Calu3 (cell line): Measurements from ENCODE around the gene SORBS2. TPM values are rescaled to one million over a fixed set of nuclear protein-coding genes. Genes with fewer than 3 reads are reported as not detected.
A peak's percentile ranks its signal among the peaks of the same experiment; 100 is the strongest.

Experiments
- BruUV-seq: library from RNA; stranded (reverse); fragments of 400-500 nt; replicated peaks from 2 replicates; lab custom pipeline; 2021; lab: Mats Ljungman, UMichigan
- CTCF ChIA-PET: fragments of 300-600 bp; sonication (Branson Sonifier 250); formaldehyde crosslinking; loops from one replicate; lab custom pipeline; 2022; ENCODE audit warnings: antibody characterized with exemption; lab: Charles Lee
- DNase-seq: peaks from one replicate; pipeline ENCODE4 v3.0.0; 2022
- H3K27ac Mint-ChIP-seq: one replicate; pipeline ENCODE4 v1.8.0; 2022; ENCODE audit warnings: mixed read lengths; ENCODE audit not compliant: unreplicated experiment
- H3K27me3 Mint-ChIP-seq: one replicate; pipeline ENCODE4 v1.8.0; 2022; ENCODE audit warnings: mixed read lengths; ENCODE audit not compliant: unreplicated experiment
- H3K36me3 Mint-ChIP-seq: one replicate; pipeline ENCODE4 v1.8.0; 2022; ENCODE audit warnings: mild to moderate bottlenecking, moderate library complexity, mixed read lengths; ENCODE audit not compliant: insufficient read depth, unreplicated experiment
- H3K4me1 Mint-ChIP-seq: one replicate; pipeline ENCODE4 v1.8.0; 2022; ENCODE audit warnings: mild to moderate bottlenecking, low read depth, mixed read lengths; ENCODE audit not compliant: unreplicated experiment
- H3K4me3 Mint-ChIP-seq: one replicate; pipeline ENCODE4 v1.8.0; 2022; ENCODE audit warnings: mild to moderate bottlenecking, low read depth, moderate library complexity, mixed read lengths; ENCODE audit not compliant: unreplicated experiment
- H3K9me3 Mint-ChIP-seq: one replicate; pipeline ENCODE4 v1.8.0; 2022; ENCODE audit warnings: low read depth, mixed read lengths; ENCODE audit not compliant: unreplicated experiment
- CTCF ChIP-seq: fragments of 200-600 bp; IDR thresholded peaks from one replicate; pipeline ENCODE4 v1.8.0; 2022; ENCODE audit warnings: antibody characterized with exemption; ENCODE audit not compliant: unreplicated experiment
- intact Hi-C: fragments of 100-400 bp; cut with micrococcal nuclease; formaldehyde crosslinking; loops from one replicate; pipeline ENCODE4 v1.10.0; 2022; ENCODE audit not compliant: unreplicated experiment
- total RNA-seq: library from RNA; stranded (reverse); gene quantifications from 2 replicates; pipeline ENCODE4 v1.2.3, GENCODE V29; 2022

Gene SORBS2
- total RNA-seq, 1 experiment from 2014 or later, result 52.8 TPM

GRCh38 chr4:185778307-185778706 lies 33.7 kb downstream of the SORBS2 start:
- no peak for DNase-seq
- Mint-ChIP-seq H3K36me3 (peaks cover 4% of the 10 kb centered on the region), H3K4me1 (peaks cover 37% of the 10 kb centered on the region), H3K27ac (no peak overlapping the region), H3K4me3 (no peak overlapping the region), H3K27me3 (no peaks in the 10 kb centered on the region), H3K9me3 (no peaks in the 10 kb centered on the region)
- BruUV-seq, result no TSS peak
- CTCF ChIA-PET, result no interaction called here
- intact Hi-C loops, result no loop called here
- TF ChIP-seq CTCF, result no peak

GRCh38 chr4:185775792-185776555 lies 36.0 kb downstream of the SORBS2 start:
- Mint-ChIP-seq H3K4me3 (peak overlapping the region; percentile 8), H3K27me3 (no peaks in the 10 kb centered on the region), H3K4me1 (peaks cover 28% of the 10 kb centered on the region), H3K9me3 (no peaks in the 10 kb centered on the region), H3K27ac (peak overlapping the region; percentile 51), H3K36me3 (peaks cover 4% of the 10 kb centered on the region)
- no peak for TF ChIP-seq CTCF
- intact Hi-C loops, result no loop called here
- no peak for DNase-seq
- no TSS peak for BruUV-seq
- CTCF ChIA-PET, result no interaction called here

- Mint-ChIP-seq H3K36me3 (peaks cover 4% of the 10 kb centered on the region), H3K9me3 (no peaks in the 10 kb centered on the region), H3K27ac (peak overlapping the region; percentile 51), H3K27me3 (no peaks in the 10 kb centered on the region), H3K4me1 (peaks cover 28% of the 10 kb centered on the region), H3K4me3 (peak overlapping the region; percentile 8)
- intact Hi-C loops, result no loop called here
- TF ChIP-seq CTCF, result no peak
- CTCF ChIA-PET, result interaction anchor here (0.5 to 0.7 kb wide), 2 partner anchors 16 to 347 kb away, joined by 3 read pairs; no protein-coding TSS in a partner anchor
- peak; percentile 49 for DNase-seq
- BruUV-seq, result TSS peak; percentile 29
Measured at GRCh38 chr4:185774845-185775680, 36.9 kb downstream of the SORBS2 start.

GRCh38 chr4:185774131-185774653 lies 37.8 kb downstream of the SORBS2 start:
- Mint-ChIP-seq H3K9me3 (no peaks in the 10 kb centered on the region), H3K27me3 (no peaks in the 10 kb centered on the region), H3K36me3 (peaks cover 4% of the 10 kb centered on the region), H3K27ac (no peak overlapping the region), H3K4me1 (peaks cover 20% of the 10 kb centered on the region), H3K4me3 (peak overlapping the region; percentile 8)
- intact Hi-C loops, result no loop called here
- BruUV-seq, result no TSS peak
- TF ChIP-seq CTCF, result no peak
- CTCF ChIA-PET, result interaction anchor here (0.6 kb wide), 1 partner anchor 263 kb away, joined by 6 read pairs; no protein-coding TSS in a partner anchor
- no peak for DNase-seq
